ENCODE results near the gene RHOXF1. TPM values are rescaled to one million over a fixed set of nuclear protein-coding genes. Genes with fewer than 3 reads are reported as not detected.
"Not testable (repeated sequence)": the region's sequence is repeated elsewhere in the genome, so short reads cannot be mapped to it uniquely, and the experiment has no call there.

Gene RHOXF1
- total RNA-seq, 4 donors from 2014 or later = not detected

GRCh38 chrX:120125444-120125843, 9.7 kb upstream of the RHOXF1 start:
- H3K4me1 ChIP-seq = no peaks in the 10 kb centered on the region
- WGBS, 2 donors = 62 to 70% methylated on average over 3 of the region's 3 CpGs
- H3K9me3 ChIP-seq = no peaks in the 10 kb centered on the region
- H3K27ac ChIP-seq = no peak overlapping the region
- DNase-seq (ENCODE audit: low spot score in 2 of 2) = no peak
- no peaks in the 10 kb centered on the region for H3K27me3 ChIP-seq
- H3K4me3 ChIP-seq = no peak overlapping the region
- TF ChIP-seq CTCF (IDR thresholded peaks at IDR 0.05) (no peak), POLR2A (IDR thresholded peaks at IDR 0.05) (no peak), EP300 (IDR thresholded peaks at IDR 0.05) (no peak)
- no peaks in the 10 kb centered on the region for H3K36me3 ChIP-seq

- no peak overlapping the region for H3K4me3 ChIP-seq
- H3K4me1 ChIP-seq = no peaks in the 10 kb centered on the region
- no peaks in the 10 kb centered on the region for H3K27me3 ChIP-seq
- no peak overlapping the region for H3K27ac ChIP-seq
- H3K9me3 ChIP-seq = no peaks in the 10 kb centered on the region
- no peak for TF ChIP-seq POLR2A (IDR thresholded peaks at IDR 0.05)
- TF ChIP-seq CTCF (IDR thresholded peaks at IDR 0.05) = no peak
- no peak for TF ChIP-seq EP300 (IDR thresholded peaks at IDR 0.05)
- WGBS, 2 donors = 64 to 83% methylated on average over 5 to 12 of the region's 12 CpGs
- H3K36me3 ChIP-seq = no peaks in the 10 kb centered on the region
- DNase-seq (ENCODE audit: low spot score in 2 of 2) = no peak
Observed at GRCh38 chrX:120120223-120120622, 4.5 kb upstream of the RHOXF1 start.

DNA sequence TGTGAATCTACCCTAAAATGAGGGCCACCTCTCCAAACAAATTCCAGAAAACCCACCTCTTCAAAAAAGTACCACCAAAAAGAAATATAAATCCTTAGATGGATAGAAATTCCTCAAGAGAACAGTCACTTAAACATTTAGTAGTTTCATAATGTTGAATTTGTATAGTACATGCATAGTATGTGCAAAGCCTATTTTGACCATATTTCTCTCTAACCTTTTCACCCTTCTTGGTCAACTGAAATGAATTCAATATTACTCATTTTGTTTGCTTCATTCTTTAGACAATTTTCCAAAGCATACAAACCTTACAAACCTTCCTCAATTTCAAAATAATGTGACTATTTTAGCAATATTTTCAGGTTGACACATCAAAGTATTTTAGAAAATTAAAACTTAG, 4.1 kb downstream of the RHOXF1 start:
- TF ChIP-seq EP300 (IDR thresholded peaks at IDR 0.05) (no peak), POLR2A (IDR thresholded peaks at IDR 0.05) (no peak), CTCF (IDR thresholded peaks at IDR 0.05) (no peak)
- Histone ChIP-seq H3K27me3 (peaks cover 0 to 6% of the 10 kb centered on the region in 2 donors), H3K36me3 (no peaks in the 10 kb centered on the region), H3K9me3 (no peaks in the 10 kb centered on the region), H3K4me1 (no peaks in the 10 kb centered on the region), H3K4me3 (no peak overlapping the region), H3K27ac (no peak overlapping the region)
- no peak for DNase-seq (ENCODE audit: low spot score in 2 of 2)

- no peak for TF ChIP-seq EP300 (IDR thresholded peaks at IDR 0.05)
- no peak for TF ChIP-seq CTCF (IDR thresholded peaks at IDR 0.05)
- TF ChIP-seq POLR2A (IDR thresholded peaks at IDR 0.05) = no peak
- no peaks in the 10 kb centered on the region for H3K4me1 ChIP-seq
- DNase-seq (ENCODE audit: low spot score in 2 of 2) = no peak
Observed at GRCh38 chrX:120109378-120109777, 6.3 kb downstream of the RHOXF1 start.

GRCh38 chrX:120104707-120105106, 11.0 kb downstream of the RHOXF1 start:
- not testable (repeated sequence) for H3K4me3 ChIP-seq; DNase-seq (ENCODE audit: low spot score in 2 of 2); H3K9me3 ChIP-seq; H3K27me3 ChIP-seq; H3K27ac ChIP-seq; H3K36me3 ChIP-seq; H3K4me1 ChIP-seq
- 85 to 96% methylated on average over 2 of the region's 2 CpGs for WGBS, 2 donors

More at GRCh38 chrX:120109378-120109777, 6.3 kb downstream of the RHOXF1 start:
- H3K27ac ChIP-seq = no peak overlapping the region
- H3K9me3 ChIP-seq = no peaks in the 10 kb centered on the region
- H3K36me3 ChIP-seq = no peaks in the 10 kb centered on the region
- WGBS, 2 donors = 83 to 91% methylated on average over 1 of the region's 1 CpG
- H3K4me3 ChIP-seq = no peak overlapping the region
- peaks cover 0 to 6% of the 10 kb centered on the region in 2 donors for H3K27me3 ChIP-seq

DNA sequence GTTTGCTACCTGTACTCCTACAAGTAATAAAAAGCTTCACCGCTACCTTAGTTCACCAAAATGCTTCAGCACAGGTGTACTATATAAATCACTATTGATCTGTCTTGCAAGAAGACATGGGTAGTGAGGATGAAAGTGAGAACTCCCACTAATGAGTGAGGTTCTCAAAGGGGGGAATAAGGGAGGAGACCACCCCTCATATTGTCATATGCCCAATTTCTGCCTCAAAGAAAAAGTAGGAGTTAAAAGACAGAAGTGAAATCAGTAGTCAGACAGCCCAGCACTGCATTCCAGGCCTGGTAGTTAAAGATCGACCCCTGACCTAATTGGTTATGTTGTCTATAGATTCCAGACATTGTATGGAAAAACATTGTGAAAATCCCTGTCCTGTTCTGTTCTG, 14.7 kb downstream of the RHOXF1 start:
- not testable (repeated sequence) for H3K4me1 ChIP-seq; H3K4me3 ChIP-seq; H3K9me3 ChIP-seq; DNase-seq (ENCODE audit: low spot score in 2 of 2); H3K27me3 ChIP-seq; H3K27ac ChIP-seq; H3K36me3 ChIP-seq
- WGBS, 2 donors = 67 to 75% methylated on average over 2 of the region's 2 CpGs
